ENCODE measurements around the gene STX5. TPM values are rescaled to one million over a fixed set of nuclear protein-coding genes. Genes with fewer than 3 reads are reported as not detected.
"Not testable (repeated sequence)": the region's sequence is repeated elsewhere in the genome, so short reads cannot be mapped to it uniquely, and the experiment has no call there.

The STX5 gene
- total RNA-seq, 1 experiment from 2014 or later = 30.0 TPM

GRCh38 chr11:62841361-62842170 is 9.7 kb upstream of the STX5 start:
- Histone ChIP-seq H3K36me3 (ENCODE audit: insufficient read depth, low read length) (peaks cover 10% of the 10 kb centered on the region; the same call in 1 of the 2 replicates), H3K9me3 (ENCODE audit: low read length) (no peaks in the 10 kb centered on the region), H3K4me2 (ENCODE audit: low read depth, low read length, poor library complexity, severe bottlenecking) (peak overlapping the region; percentile 82), H3K4me1 (ENCODE audit: low read length) (peaks cover 37% of the 10 kb centered on the region), H3K9ac (ENCODE audit: low read length) (peak overlapping the region; percentile 86), H3K79me2 (ENCODE audit: low read length) (peaks cover 27% of the 10 kb centered on the region), H3K27ac (ENCODE audit: low read length) (peak overlapping the region; percentile 92), H3K9me2 (replicated peaks; ENCODE audit: insufficient read depth, low read length) (no peaks in the 10 kb centered on the region), H2AFZ (ENCODE audit: low read length) (peak overlapping the region; percentile 80), H3K4me3 (ENCODE audit: low read length) (peak overlapping the region; percentile 97), H3K27me3 (ENCODE audit: low read length) (no peaks in the 10 kb centered on the region), H4K20me1 (ENCODE audit: insufficient read depth, low read depth, low read length) (no peaks in the 10 kb centered on the region)
- DNase-seq = peak; percentile 97

DNA sequence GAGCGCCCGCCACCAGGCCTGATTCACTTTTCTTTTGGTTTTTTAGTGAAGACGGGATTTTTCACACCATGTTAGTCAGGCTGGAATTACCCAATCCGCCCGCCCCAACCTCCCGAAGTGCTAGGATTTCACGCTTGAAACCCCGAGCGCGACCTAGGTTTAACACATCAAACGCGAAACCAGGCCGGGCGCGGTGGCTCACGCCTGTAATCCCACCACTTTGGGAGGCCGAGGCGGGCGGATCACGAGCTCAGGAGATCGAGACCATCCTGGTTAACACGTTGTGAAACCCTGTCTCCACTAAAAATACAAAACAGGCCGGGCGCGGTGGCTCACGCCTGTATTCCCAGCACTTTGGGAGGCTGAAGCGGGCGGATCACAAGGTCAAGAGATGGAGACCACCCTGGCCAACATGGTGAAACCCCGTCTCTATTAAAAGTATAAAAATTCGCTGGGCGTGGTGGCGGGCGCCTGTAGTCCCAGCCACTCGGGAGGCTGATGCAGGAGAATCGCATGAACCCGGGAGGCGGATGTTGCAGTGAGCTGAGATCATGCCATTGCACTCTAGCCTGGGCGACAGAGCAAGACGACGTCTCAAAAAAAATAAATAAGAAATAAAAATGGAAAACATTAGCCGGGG is 9.0 kb upstream of the STX5 start:
- H3K9me3 ChIP-seq (ENCODE audit: low read length); H3K27me3 ChIP-seq (ENCODE audit: low read length); H4K20me1 ChIP-seq (ENCODE audit: insufficient read depth, low read depth, low read length); H3K9me2 ChIP-seq (replicated peaks; ENCODE audit: insufficient read depth, low read length): not testable (repeated sequence)
- peak overlapping the region; percentile 92 for H3K27ac ChIP-seq (ENCODE audit: low read length)
- peaks cover 16% of the 10 kb centered on the region; the same call in 1 of the 2 replicates for H3K36me3 ChIP-seq (ENCODE audit: insufficient read depth, low read length)
- H3K4me2 ChIP-seq (ENCODE audit: low read depth, low read length, poor library complexity, severe bottlenecking) = peak overlapping the region; percentile 82
- H3K4me3 ChIP-seq (ENCODE audit: low read length) = peak overlapping the region; percentile 97
- H3K4me1 ChIP-seq (ENCODE audit: low read length) = peaks cover 37% of the 10 kb centered on the region
- peak overlapping the region; percentile 68; the same call in 1 of the 2 replicates for H2AFZ ChIP-seq (ENCODE audit: low read length)
- H3K79me2 ChIP-seq (ENCODE audit: low read length) = peaks cover 29% of the 10 kb centered on the region
- H3K9ac ChIP-seq (ENCODE audit: low read length) = peak overlapping the region; percentile 86
- DNase-seq = peak; percentile 80

DNA sequence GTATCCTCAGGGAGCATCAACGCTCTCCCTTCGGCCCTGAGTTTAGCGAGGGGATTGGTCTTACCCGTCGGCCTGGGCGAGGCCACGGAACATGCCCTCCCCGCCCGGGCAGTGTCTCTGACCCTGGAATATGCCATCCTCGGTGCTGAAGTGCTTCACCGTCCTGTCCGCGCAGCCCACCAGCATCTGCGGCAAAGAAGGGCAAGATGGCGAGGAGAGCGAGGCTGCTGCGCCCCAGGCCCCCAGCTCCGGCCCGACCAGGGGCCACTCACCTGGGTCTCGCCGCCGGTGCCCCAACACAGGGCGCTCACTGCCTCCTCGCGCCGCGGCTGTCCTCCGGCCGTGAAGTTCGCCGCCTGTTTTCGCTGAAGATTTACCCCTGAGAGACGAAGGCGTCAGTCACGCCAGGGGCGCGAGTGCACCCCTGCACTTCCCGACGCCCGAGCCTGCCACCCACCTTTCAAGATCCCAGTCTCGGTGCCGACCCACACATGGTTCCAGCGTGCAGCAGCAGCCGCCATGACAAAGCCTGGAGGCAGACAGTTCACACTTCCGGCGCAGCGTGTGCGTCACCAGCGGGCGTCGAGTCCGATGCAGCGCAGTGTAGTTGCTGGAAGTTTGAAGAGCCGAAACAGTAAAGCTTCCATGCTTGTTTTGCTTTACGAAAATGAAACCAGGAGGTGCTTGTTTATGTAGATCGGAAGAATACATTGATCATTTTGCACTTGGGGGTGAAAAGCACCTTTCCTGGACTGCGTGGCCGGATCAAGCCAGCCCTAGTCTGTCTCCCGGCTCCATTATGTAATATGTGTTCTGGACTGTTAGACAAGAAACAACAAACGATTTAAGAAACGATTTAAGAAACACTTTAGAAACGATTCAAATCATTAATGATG is 7.4 kb upstream of the STX5 start, which contains the start of gene WDR74:
Gene WDR74, minus strand, starts transcription at position 541 of the 896 bp plus-strand sequence. Its CDS starts 20 bp downstream, at position 521.
- H3K36me3 ChIP-seq (ENCODE audit: insufficient read depth, low read length) = peaks cover 21% of the 10 kb centered on the region; the same call in 1 of the 2 replicates
- no peaks in the 10 kb centered on the region for H4K20me1 ChIP-seq (ENCODE audit: insufficient read depth, low read depth, low read length)
- H3K9me2 ChIP-seq (replicated peaks; ENCODE audit: insufficient read depth, low read length) = no peaks in the 10 kb centered on the region
- peaks cover 30% of the 10 kb centered on the region for H3K79me2 ChIP-seq (ENCODE audit: low read length)
- peak; percentile 98 for DNase-seq
- H3K27me3 ChIP-seq (ENCODE audit: low read length) = no peaks in the 10 kb centered on the region
- H3K4me2 ChIP-seq (ENCODE audit: low read depth, low read length, poor library complexity, severe bottlenecking) = peak within 1 kb of the TSS; percentile 82
- no peaks in the 10 kb centered on the region for H3K9me3 ChIP-seq (ENCODE audit: low read length)
- H3K27ac ChIP-seq (ENCODE audit: low read length) = peak within 1 kb of the TSS; percentile 92
- H3K4me3 ChIP-seq (ENCODE audit: low read length) = peak within 1 kb of the TSS; percentile 97
- H2AFZ ChIP-seq (ENCODE audit: low read length) = peak within 1 kb of the TSS; percentile 68; the same call in 1 of the 2 replicates
- peak within 1 kb of the TSS; percentile 86 for H3K9ac ChIP-seq (ENCODE audit: low read length)
- peaks cover 37% of the 10 kb centered on the region for H3K4me1 ChIP-seq (ENCODE audit: low read length)

- H3K4me1 ChIP-seq (ENCODE audit: low read length) = peaks cover 39% of the 10 kb centered on the region
- H3K4me3 ChIP-seq (ENCODE audit: low read length) = no peak overlapping the region
- H3K9me2 ChIP-seq (replicated peaks; ENCODE audit: insufficient read depth, low read length) = no peaks in the 10 kb centered on the region
- no peak overlapping the region for H3K27ac ChIP-seq (ENCODE audit: low read length)
- H4K20me1 ChIP-seq (ENCODE audit: insufficient read depth, low read depth, low read length) = peaks cover 4% of the 10 kb centered on the region; the same call in 1 of the 2 replicates
- H3K9ac ChIP-seq (ENCODE audit: low read length) = no peak overlapping the region
- H3K79me2 ChIP-seq (ENCODE audit: low read length) = peaks cover 37% of the 10 kb centered on the region
- no peak for DNase-seq
- H3K36me3 ChIP-seq (ENCODE audit: insufficient read depth, low read length) = peaks cover 28% of the 10 kb centered on the region
- no peak overlapping the region for H3K4me2 ChIP-seq (ENCODE audit: low read depth, low read length, poor library complexity, severe bottlenecking)
- H2AFZ ChIP-seq (ENCODE audit: low read length) = no peak overlapping the region
- H3K9me3 ChIP-seq (ENCODE audit: low read length) = no peaks in the 10 kb centered on the region
- H3K27me3 ChIP-seq (ENCODE audit: low read length) = no peaks in the 10 kb centered on the region
Observed at GRCh38 chr11:62835336-62835735, 3.5 kb upstream of the STX5 start.

DNA sequence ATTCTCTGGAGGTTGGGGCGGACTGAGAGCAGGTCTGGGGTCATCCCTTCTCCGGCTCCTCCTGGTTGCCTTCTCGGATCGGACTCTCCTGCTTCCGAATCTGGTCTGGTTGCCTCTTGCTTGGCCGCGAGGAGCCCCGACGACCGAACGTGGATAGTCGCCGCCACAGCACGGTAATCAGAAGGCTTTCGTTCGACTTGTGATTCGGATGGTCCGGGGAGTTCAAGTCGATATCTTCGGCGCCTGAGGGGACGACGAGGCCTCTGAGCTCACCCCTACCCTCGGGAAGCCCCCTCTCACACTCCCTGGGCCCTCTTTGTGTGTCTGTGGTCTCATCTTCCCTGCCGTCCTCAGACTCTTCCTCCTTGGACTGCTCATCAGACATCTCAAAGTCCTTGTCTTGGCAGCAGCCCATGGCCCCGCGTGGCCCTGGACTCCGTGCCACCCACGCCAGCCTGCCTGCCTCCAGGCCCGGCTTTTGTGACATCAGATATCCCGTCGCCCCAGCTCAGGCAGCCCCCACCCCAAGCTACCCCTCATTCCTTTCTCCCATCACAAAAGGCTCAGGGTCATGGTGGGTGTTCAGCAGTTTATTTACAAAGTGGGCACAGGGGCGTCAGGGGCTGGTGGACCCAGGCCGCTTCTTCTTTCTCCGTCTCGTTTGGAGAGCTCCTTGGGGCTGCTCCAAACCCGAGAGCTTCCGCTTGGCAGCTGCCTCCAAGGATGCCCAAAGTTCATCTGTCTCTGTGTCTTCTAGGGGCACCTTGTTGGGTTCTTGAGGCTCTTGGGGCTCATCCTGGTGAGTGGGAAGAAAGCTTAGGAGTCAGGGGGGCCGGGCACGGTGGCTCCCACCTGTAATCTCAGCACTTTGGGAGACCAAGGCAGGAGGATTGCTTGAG is 734 bp upstream of the STX5 start, which contains the start of gene TEX54:
Gene TEX54, minus strand, starts transcription at position 506 of the 899 bp plus-strand sequence.
- H3K27me3 ChIP-seq (ENCODE audit: low read length) = no peaks in the 10 kb centered on the region
- no peak within 1 kb of the TSS for H3K27ac ChIP-seq (ENCODE audit: low read length)
- H4K20me1 ChIP-seq (ENCODE audit: insufficient read depth, low read depth, low read length) = peaks cover 4% of the 10 kb centered on the region; the same call in 1 of the 2 replicates
- H3K9ac ChIP-seq (ENCODE audit: low read length) = peak within 1 kb of the TSS; percentile 92
- H3K9me3 ChIP-seq (ENCODE audit: low read length) = no peaks in the 10 kb centered on the region
- H3K79me2 ChIP-seq (ENCODE audit: low read length) = peaks cover 36% of the 10 kb centered on the region
- H3K36me3 ChIP-seq (ENCODE audit: insufficient read depth, low read length) = peaks cover 29% of the 10 kb centered on the region
- H3K4me1 ChIP-seq (ENCODE audit: low read length) = peaks cover 27% of the 10 kb centered on the region
- peak within 1 kb of the TSS; percentile 95 for H3K4me3 ChIP-seq (ENCODE audit: low read length)
- no peak for DNase-seq
- peak within 1 kb of the TSS; percentile 91 for H3K4me2 ChIP-seq (ENCODE audit: low read depth, low read length, poor library complexity, severe bottlenecking)
- no peak within 1 kb of the TSS for H2AFZ ChIP-seq (ENCODE audit: low read length)
- H3K9me2 ChIP-seq (replicated peaks; ENCODE audit: insufficient read depth, low read length) = no peaks in the 10 kb centered on the region

DNA sequence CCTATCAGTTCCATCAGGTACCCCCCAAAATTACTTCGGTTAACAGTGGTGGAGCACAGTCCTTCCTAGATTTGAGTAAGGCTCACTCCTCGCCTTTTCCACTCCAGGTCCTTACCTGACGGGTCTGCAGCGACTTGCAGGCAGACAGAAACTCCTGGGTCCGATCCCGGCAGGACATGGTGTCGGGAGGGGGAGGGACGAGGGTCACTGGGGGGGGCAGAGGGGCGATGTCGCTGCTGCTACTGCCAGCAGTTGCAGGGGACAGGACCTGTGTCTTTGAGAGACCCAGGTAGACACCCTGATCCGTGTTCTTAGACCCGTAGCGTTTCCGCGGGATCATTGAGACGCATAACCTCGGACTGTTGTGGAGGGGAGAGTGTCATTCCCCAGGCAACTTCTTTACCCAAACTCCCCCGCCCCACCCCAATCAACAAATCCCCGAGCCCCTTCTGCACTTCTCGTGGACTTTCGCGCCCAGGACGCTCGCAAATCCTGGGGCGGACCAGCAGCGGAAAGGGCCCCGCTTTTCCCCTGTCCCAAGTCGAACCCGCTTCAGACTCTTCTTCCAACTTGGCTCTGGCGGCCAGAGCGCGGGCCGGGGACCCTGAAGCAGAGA is 839 bp downstream of the STX5 start:
- no peaks in the 10 kb centered on the region for H3K27me3 ChIP-seq (ENCODE audit: low read length)
- H4K20me1 ChIP-seq (ENCODE audit: insufficient read depth, low read depth, low read length) = peaks cover 4% of the 10 kb centered on the region; the same call in 1 of the 2 replicates
- H3K4me2 ChIP-seq (ENCODE audit: low read depth, low read length, poor library complexity, severe bottlenecking) = peak overlapping the region; percentile 91
- H3K79me2 ChIP-seq (ENCODE audit: low read length) = peaks cover 31% of the 10 kb centered on the region
- H3K9ac ChIP-seq (ENCODE audit: low read length) = peak overlapping the region; percentile 92
- no peak for DNase-seq
- H3K36me3 ChIP-seq (ENCODE audit: insufficient read depth, low read length) = peaks cover 17% of the 10 kb centered on the region
- H3K27ac ChIP-seq (ENCODE audit: low read length) = 0 out of 2 replicates have a peak overlapping the region, but pooled peaks have one; percentile 44
- peak overlapping the region; percentile 70; the same call in 1 of the 2 replicates for H2AFZ ChIP-seq (ENCODE audit: low read length)
- no peaks in the 10 kb centered on the region for H3K9me3 ChIP-seq (ENCODE audit: low read length)
- H3K9me2 ChIP-seq (replicated peaks; ENCODE audit: insufficient read depth, low read length) = no peaks in the 10 kb centered on the region
- peak overlapping the region; percentile 95 for H3K4me3 ChIP-seq (ENCODE audit: low read length)
- H3K4me1 ChIP-seq (ENCODE audit: low read length) = peaks cover 25% of the 10 kb centered on the region

GRCh38 chr11:62828130-62828529 is 3.7 kb downstream of the STX5 start:
- not testable (repeated sequence) for H3K36me3 ChIP-seq (ENCODE audit: insufficient read depth, low read length); H2AFZ ChIP-seq (ENCODE audit: low read length); H4K20me1 ChIP-seq (ENCODE audit: insufficient read depth, low read depth, low read length); H3K4me3 ChIP-seq (ENCODE audit: low read length); H3K27me3 ChIP-seq (ENCODE audit: low read length); H3K4me2 ChIP-seq (ENCODE audit: low read depth, low read length, poor library complexity, severe bottlenecking); H3K9ac ChIP-seq (ENCODE audit: low read length); DNase-seq; H3K9me2 ChIP-seq (replicated peaks; ENCODE audit: insufficient read depth, low read length); H3K27ac ChIP-seq (ENCODE audit: low read length); H3K9me3 ChIP-seq (ENCODE audit: low read length)
- H3K79me2 ChIP-seq (ENCODE audit: low read length) = peaks cover 28% of the 10 kb centered on the region
- peaks cover 18% of the 10 kb centered on the region for H3K4me1 ChIP-seq (ENCODE audit: low read length)
